Gastroesophageal sphincter (tissue), 4 donors: ENCODE measurements around the gene HS3ST3B1. TPM values are rescaled to one million over a fixed set of nuclear protein-coding genes. Genes with fewer than 3 reads are reported as not detected.

Experiments
- ATAC-seq: fragments of 150-250 bp; one replicate; pipeline ENCODE4 v1.9.1; 2016; ENCODE audit warnings: mild to moderate bottlenecking, moderate library complexity
- H3K27ac ChIP-seq, 4 donors: fragments of 200-600 bp; sonication (generic) in 3 of 4; 1 replicate in 3 of 4; 2 replicates in 1 of 4; pipeline ENCODE4 v1.5.1; 2016 to 2019
- H3K27me3 ChIP-seq: fragments of 200-600 bp; sonication (generic); one replicate; pipeline ENCODE4 v1.5.1; 2019
- H3K36me3 ChIP-seq, 2 donors: fragments of 200-600 bp; sonication (generic); one replicate each; pipeline ENCODE4 v1.5.1; 2019; ENCODE audit warnings: control low read depth in 1 of 2
- H3K4me1 ChIP-seq, 3 donors: fragments of 200-600 bp; sonication (generic); 1 replicate in 2 of 3; 2 replicates in 1 of 3; pipeline ENCODE4 v1.5.1; 2016 to 2019; ENCODE audit warnings: control low read depth in 2 of 3
- H3K4me3 ChIP-seq, 2 donors: fragments of 200-600 bp; sonication (generic); one replicate each; pipeline ENCODE4 v1.5.1; 2019; ENCODE audit warnings: mild to moderate bottlenecking in 1 of 2, moderate library complexity in 1 of 2
- H3K9me3 ChIP-seq, 3 donors: fragments of 200-600 bp; sonication (generic); one replicate each; pipeline ENCODE4 v1.5.1; 2017 to 2019; ENCODE audit warnings: control low read depth in 2 of 3
- CTCF ChIP-seq, 4 experiments: fragments of 200-600 bp in 2 of 4; fragments of 450-650 bp in 2 of 4; sonication (generic) in 1 of 4; IDR thresholded peaks; one replicate each; pipeline ENCODE4 v1.5.1; 2017 to 2019; ENCODE audit warnings: antibody characterized with exemption in 4 of 4, mild to moderate bottlenecking in 2 of 4, moderate library complexity in 2 of 4
- EP300 ChIP-seq: sonication (generic); formaldehyde crosslinking; IDR thresholded peaks from one replicate; pipeline ENCODE4 v1.6.1; 2017; ENCODE audit warnings: antibody characterized with exemption, mild to moderate bottlenecking
- POLR2A ChIP-seq, 2 donors: fragments of 450-650 bp; IDR thresholded peaks; one replicate each; pipeline ENCODE4 v1.6.1; 2017; ENCODE audit warnings: antibody characterized with exemption in 2 of 2, mild to moderate bottlenecking in 2 of 2, moderate library complexity in 1 of 2
- POLR2AphosphoS5 ChIP-seq: sonication (generic); formaldehyde crosslinking; IDR thresholded peaks from one replicate; pipeline ENCODE4 v1.6.1; 2017; ENCODE audit warnings: antibody characterized with exemption
- WGBS, 2 donors: methylation state at CpG; one replicate each; pipeline ENCODE4 v1.1.5; 2018; ENCODE audit warnings: low coverage in 1 of 2; 5-methylcytosine and 5-hydroxymethylcytosine counted together
- total RNA-seq, 4 donors: library from RNA; depleted of rRNA; stranded (reverse); fragments of >200 nt; gene quantifications; one replicate each; pipeline ENCODE4 v1.1.0, GENCODE V29; 2016

The HS3ST3B1 gene
- total RNA-seq, 4 donors from 2014 or later: 2.6 to 4.2 (median 3.1) TPM

GRCh38 chr17:14353861-14354474 lies 53.1 kb downstream of the HS3ST3B1 start:
- ATAC-seq: no peak
- Histone ChIP-seq H3K9me3 (no peaks in the 10 kb centered on the region), H3K27me3 (peaks cover 23% of the 10 kb centered on the region), H3K36me3 (no peaks in the 10 kb centered on the region), H3K27ac (no peak overlapping the region), H3K4me3 (no peak overlapping the region), H3K4me1 (no peaks in the 10 kb centered on the region)
- 7 to 21% methylated on average over 2 to 5 of the region's 5 CpGs for WGBS, 2 donors
- TF ChIP-seq POLR2A (IDR thresholded peaks at IDR 0.05) (no peak), EP300 (no peak), CTCF (IDR thresholded peaks at IDR 0.05) (no peak), POLR2AphosphoS5 (no peak)

GRCh38 chr17:14354807-14355206 lies 53.9 kb downstream of the HS3ST3B1 start:
- H3K27ac ChIP-seq: no peak overlapping the region
- WGBS, 2 donors: 95 to 100% methylated on average over 1 to 2 of the region's 2 CpGs

GRCh38 chr17:14355556-14355955 lies 54.7 kb downstream of the HS3ST3B1 start:
- no peaks in the 10 kb centered on the region for H3K36me3 ChIP-seq
- no peak overlapping the region for H3K27ac ChIP-seq
- no peak for ATAC-seq

More at GRCh38 chr17:14354807-14355206, 53.9 kb downstream of the HS3ST3B1 start:
- Histone ChIP-seq H3K9me3 (no peaks in the 10 kb centered on the region), H3K27me3 (peaks cover 23% of the 10 kb centered on the region), H3K4me1 (no peaks in the 10 kb centered on the region), H3K4me3 (no peak overlapping the region), H3K36me3 (no peaks in the 10 kb centered on the region)
- no peak for ATAC-seq
- no peak for TF ChIP-seq POLR2AphosphoS5
- TF ChIP-seq EP300: no peak

GRCh38 chr17:14359163-14360020 lies 58.5 kb downstream of the HS3ST3B1 start:
- no peak overlapping the region for H3K4me3 ChIP-seq
- no peaks in the 10 kb centered on the region for H3K36me3 ChIP-seq
- no peaks in the 10 kb centered on the region for H3K4me1 ChIP-seq
- TF ChIP-seq EP300 (no peak), POLR2AphosphoS5 (no peak), CTCF (IDR thresholded peaks at IDR 0.05) (no peak), POLR2A (IDR thresholded peaks at IDR 0.05) (no peak)
- H3K27ac ChIP-seq: no peak overlapping the region
- peaks cover 12% of the 10 kb centered on the region for H3K27me3 ChIP-seq
- no peak for ATAC-seq
- H3K9me3 ChIP-seq: no peaks in the 10 kb centered on the region
- 39% methylated on average over 4 to 5 of the region's 8 CpGs for WGBS, 2 donors

More at GRCh38 chr17:14355556-14355955, 54.7 kb downstream of the HS3ST3B1 start:
- TF ChIP-seq CTCF (IDR thresholded peaks at IDR 0.05): no peak
- TF ChIP-seq POLR2A (IDR thresholded peaks at IDR 0.05): no peak
- no peak for TF ChIP-seq POLR2AphosphoS5
- TF ChIP-seq EP300: no peak
- no peaks in the 10 kb centered on the region for H3K4me1 ChIP-seq
- no peaks in the 10 kb centered on the region for H3K9me3 ChIP-seq
- H3K4me3 ChIP-seq: no peak overlapping the region
- H3K27me3 ChIP-seq: peaks cover 23% of the 10 kb centered on the region

GRCh38 chr17:14360856-14361255 lies 60.0 kb downstream of the HS3ST3B1 start:
- Histone ChIP-seq H3K27me3 (no peaks in the 10 kb centered on the region), H3K4me3 (no peak overlapping the region), H3K27ac (no peak overlapping the region), H3K9me3 (no peaks in the 10 kb centered on the region), H3K36me3 (no peaks in the 10 kb centered on the region), H3K4me1 (no peaks in the 10 kb centered on the region)
- no peak for ATAC-seq
- TF ChIP-seq CTCF (IDR thresholded peaks at IDR 0.05): no peak
- TF ChIP-seq EP300: no peak
- no peak for TF ChIP-seq POLR2AphosphoS5
- no peak for TF ChIP-seq POLR2A (IDR thresholded peaks at IDR 0.05)
- WGBS, 2 donors: 53 to 58% methylated on average over 4 of the region's 4 CpGs
